ENCODE measurements around the gene AFG3L2.
A peak's percentile ranks its signal among the peaks of the same experiment; 100 is the strongest.

AFG3L2 gene

DNA sequence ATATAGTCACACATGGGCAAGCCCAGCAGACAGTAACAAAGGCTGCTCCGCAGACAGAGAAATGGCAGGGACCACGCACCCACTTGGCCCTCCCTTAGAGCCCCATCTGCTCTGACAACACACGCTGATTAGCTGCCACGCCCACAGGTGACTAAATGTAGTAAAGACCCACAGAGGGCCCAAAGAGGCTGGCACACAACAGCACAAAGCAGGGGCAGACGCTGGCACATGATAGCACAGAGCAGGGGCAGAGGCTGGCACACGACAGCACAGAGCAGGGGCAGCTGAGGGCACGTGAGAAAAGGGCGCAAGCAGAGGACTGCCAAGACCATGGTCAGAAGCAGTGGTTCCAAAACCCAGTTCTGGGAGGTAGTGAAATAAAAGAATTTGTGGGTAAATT, 10.6 kb downstream of the AFG3L2 start:
- H3K27ac ChIP-seq: no peak overlapping the region
- DNase-seq (ENCODE audit: low read depth, low spot score): no peak

DNA sequence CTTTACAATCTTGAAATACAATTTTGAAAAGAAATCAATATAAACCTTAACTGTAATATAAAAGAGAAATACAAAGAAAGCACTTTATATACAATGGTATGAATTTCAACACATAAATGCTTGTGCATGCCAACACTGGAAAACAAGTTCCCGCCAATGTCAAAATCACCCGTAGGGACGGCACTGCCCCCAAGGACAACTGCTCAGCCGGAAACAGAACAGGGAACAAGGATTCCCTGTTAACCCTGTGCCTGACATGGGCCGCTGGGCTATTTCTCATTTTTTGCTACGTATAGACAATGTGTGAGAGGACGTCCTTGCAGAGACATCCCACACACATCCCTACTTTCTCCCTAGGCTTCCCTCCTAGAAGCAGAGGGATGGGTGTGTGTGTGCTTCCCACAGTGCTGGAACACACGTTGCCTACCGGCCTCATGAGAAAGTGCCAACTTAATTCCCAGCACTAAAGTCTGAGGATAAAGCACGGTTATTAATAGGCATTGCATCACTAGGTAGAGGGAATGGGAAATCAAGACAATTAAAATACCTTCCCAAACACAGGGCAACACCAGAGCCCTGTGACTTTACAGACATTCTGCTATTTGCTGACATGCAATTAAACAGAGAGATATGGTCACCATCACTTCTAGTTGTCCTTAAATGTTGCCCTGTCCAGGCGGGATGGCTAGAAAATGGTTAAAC, 14.4 kb downstream of the AFG3L2 start:
- DNase-seq (ENCODE audit: low read depth, low spot score): no peak
- no peak overlapping the region for H3K27ac ChIP-seq

DNA sequence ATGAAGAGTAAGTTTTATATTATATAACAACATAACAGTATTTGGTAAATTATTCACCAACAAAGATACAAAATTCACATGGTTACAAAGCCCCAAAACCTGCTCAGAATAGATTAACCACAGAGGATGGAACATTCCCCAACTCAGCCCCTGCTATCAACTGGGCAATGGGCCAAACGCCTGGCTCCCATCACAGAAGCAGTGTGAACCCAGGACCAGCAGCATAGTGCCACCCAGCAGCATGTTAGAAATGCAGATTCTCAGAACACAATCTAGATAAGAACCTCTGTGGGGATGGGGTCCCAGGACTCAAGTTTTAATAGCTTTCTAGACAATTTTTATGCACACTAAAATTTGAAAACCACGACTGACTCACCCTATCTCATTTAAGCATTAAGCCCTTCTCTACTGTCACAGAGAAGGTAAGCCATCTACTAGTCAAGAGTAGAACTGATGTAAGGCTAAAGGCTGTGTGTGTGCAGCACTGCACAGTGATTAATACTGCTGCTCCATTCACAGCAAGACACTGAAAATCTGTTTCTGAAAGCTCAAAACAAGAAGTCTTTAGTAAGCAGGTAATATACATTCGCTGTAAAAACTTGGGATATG, 15.2 kb downstream of the AFG3L2 start:
- no peak for DNase-seq (ENCODE audit: low read depth, low spot score)
- H3K27ac ChIP-seq: no peak overlapping the region

DNA sequence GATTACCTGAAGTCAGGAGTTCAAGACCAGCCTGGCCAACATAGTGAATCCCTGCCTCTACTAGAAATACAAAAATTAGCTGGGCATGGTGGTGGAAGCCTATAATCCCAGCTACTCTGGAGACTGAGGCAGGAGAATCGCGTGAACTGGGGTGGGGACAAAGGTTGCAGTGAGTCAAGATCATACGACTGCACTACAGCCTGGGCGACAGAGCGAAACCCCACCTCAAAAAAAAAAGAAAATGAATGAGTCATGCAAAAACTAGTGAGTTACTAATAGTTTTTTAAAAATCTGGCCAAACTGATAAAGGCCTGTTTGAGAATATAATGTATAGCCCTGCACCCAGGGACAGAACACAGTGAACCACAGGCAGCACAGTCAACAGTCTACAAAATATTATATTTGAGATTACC, 17.5 kb downstream of the AFG3L2 start:
- DNase-seq (ENCODE audit: low read depth, low spot score): no peak
- no peak overlapping the region for H3K27ac ChIP-seq

DNA sequence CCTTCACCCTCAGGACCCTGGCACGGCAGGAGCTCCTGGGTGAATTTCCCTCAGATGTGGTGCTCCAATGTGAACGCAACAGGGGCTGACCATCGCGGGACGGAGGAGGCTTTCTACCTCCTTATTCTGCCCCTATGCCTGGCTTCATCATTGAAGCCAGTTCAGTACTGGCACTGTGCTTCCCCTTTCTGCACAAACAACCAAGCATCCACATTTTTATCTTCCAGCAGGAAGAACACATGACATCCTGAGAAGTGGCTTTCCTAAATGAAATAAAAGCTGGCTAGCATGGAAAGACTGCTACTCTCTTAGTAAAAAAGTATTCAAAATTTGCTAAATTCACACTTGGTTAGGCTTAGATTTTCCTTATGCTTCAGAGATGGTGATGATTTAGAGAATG, 24.8 kb downstream of the AFG3L2 start:
- H3K27ac ChIP-seq: no peak overlapping the region
- DNase-seq (ENCODE audit: low read depth, low spot score): no peak

DNA sequence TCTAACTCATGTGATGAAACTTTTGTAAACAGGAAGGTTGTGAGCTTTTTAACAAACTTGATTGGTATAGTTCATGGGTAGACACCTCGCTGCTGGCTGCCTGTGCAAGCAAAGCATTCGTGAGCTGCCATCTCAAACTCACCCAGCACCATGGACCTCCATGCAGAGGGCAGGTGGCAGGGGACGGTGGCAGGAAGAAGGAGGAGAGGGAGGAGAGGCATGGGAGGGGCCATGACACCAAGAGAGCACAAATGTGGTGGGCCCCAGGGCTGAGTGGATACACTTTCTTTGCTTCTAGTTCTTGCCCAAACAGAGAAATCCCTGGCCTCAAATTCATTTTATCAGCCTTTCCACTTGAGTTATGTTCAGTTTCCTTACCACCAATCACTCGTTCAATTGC, 29.1 kb downstream of the AFG3L2 start:
- no peak overlapping the region for H3K27ac ChIP-seq
- DNase-seq (ENCODE audit: low read depth, low spot score): no peak

DNA sequence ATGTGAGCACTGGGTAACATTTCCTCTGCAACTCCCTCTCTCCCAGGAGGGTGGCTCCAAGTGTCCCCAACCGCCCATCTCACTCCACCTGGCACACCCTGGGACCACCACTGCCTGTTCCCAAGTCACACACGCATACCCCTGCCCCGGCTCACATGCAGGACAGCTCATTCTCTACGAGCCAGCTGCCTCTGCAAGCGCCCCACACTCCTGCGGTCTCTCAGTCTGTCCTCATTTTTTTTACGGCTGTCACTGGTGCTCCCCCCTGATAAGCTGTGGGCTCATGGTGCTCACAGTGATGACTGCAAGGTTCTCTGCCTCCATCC, 30.8 kb downstream of the AFG3L2 start:
- no peak for DNase-seq (ENCODE audit: low read depth, low spot score)
- H3K27ac ChIP-seq: no peak overlapping the region

DNA sequence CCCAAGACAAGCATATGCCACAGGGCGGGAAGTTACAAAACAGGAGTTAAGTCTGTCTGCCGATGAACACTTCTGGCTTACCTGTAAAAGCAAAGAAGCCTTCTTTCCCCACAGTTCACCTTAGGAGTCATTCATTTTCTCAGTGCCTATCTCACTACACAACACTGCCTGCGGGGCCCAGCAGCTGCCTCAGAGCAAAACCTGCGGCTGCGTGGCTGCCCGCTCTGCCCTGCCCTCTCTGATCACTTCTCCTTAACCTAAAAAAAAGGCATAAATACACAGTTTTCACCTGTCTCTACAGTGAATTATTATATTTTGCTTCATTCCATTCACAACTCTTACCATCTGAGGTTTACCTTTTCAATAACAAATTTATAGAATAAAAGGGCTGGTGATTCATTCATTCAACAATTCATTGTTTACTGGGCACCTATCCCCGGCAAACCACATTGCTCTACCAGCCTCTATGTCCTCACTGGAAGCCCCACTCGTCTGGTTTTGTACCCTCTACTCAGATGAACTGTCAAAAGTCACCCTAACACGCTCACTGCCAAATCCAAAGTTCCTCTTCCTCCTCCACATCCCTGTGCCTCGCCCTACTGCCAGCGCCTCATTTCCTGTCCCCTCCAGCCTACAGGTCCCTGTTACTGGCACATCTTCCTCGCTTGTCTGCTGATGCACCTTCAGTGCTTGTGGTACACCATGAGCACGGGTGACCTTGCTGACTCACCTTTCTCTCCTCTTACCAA, 31.4 kb downstream of the AFG3L2 start:
- no peak for DNase-seq (ENCODE audit: low read depth, low spot score)
- H3K27ac ChIP-seq: no peak overlapping the region

DNA sequence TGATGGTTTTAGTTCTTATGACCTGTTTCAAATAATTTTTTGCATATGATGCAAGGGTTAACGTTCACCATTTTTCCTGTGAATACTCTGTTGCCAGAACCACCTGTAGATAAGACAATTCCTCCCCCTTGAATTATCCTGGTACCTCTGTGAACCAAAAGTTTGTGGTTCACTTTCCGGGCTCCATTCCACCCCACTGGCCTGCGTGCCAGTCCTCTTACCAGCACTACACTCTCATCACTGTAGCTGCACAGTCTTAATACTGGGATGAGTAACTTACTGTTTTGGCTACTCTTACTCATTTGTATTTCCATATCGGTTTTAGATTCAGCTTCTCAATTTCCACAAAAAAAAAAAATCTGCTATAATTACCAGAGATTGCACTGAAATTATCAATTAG, 34.4 kb downstream of the AFG3L2 start:
- no peak for DNase-seq (ENCODE audit: low read depth, low spot score)
- H3K27ac ChIP-seq: no peak overlapping the region

DNA sequence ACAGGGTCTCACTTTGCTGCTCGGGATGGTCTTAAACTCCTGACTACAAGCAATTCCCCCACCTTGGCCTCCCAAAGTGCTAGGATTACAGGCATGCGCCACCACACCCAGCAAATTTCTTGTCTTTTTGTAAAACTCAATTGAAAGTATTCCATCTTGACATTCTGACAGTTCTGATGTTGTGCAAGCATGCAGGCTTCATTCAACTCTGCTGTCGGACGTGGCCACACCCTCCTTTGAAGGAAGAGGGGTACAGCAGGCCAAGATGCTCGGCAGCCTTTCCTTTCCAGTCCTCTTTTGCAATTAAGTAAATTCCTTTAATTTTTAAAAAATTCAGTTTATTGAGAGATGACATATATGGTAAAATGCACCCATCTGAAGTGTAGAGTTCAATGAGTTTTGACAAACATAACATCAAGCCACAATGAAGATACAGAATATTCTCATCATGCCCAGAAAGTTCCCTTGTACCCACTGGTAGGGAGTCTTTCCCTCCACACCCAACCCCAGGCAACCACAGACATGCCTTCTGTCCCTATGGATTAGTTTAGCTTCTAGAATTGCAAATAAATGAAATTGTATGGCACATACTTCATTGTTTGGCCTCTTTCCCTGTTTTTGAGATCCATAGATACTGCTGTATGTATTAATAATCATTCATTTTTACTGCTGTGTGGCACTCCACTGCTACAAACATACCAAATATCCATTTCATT, 35.9 kb downstream of the AFG3L2 start:
- DNase-seq (ENCODE audit: low read depth, low spot score): no peak
- H3K27ac ChIP-seq: no peak overlapping the region

DNA sequence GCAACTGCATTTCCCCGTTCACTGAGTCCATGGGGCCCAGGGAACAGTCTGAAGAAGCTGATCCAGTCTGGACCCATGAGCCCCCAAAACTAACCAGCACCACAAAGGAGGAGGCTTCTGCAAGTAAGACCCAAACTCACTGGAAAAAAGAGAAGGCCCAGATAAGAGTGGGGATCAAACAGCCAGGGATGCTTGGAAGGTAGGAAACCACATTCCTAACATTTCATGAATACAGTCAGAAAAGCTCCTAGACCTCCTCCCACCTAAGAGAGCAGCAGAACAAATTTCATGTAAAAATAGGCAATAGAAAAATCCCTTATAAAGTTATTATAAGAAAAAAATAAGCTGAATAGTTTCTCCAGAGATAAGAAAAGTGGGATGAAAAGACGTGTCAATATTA, 38.6 kb downstream of the AFG3L2 start:
- H3K27ac ChIP-seq: no peak overlapping the region

DNA sequence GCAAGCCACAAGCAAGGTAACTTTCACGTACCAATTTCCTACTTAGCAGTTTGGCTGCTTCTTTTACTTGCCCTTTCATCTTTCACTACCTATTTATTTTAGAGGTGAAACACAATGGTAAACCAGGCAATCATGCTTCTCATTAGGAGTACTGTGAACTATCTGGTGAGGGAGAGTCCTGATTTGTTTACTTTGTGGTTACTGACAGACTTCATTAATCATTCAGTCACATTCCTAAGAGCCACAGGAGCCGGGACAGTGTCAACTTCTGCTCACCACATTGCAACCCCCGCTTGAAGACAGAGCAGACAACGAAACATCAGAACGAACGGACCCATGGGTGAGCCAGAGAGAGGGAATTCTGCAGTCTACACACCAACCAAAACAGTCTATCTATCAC, 40.1 kb downstream of the AFG3L2 start:
- peak; percentile 39 for DNase-seq (ENCODE audit: low read depth, low spot score)
- peak overlapping the region; percentile 4 for H3K27ac ChIP-seq

More for the DNA sequence above, 38.6 kb downstream of the AFG3L2 start:
- no peak for DNase-seq (ENCODE audit: low read depth, low spot score)

DNA sequence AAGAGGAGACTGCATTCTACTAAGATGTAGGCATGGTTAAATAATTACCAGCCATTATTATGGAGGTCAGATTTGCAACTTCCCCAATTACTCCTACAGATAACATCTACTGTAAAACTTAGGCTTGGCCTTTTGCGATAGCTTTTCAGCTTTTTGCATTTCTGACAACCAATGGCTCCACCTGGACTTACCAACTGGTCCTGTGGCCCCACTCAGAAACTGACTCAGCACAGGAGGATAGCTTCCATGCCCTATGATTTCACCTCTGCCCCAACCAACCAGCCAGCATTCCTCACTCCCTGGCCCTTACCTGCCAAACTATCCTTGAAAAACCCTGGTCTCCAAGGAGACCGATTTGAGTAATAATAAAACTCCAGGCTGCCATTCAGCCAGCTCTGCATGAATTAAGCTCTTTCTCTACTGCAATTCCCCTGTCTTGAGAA, 40.8 kb downstream of the AFG3L2 start:
- DNase-seq (ENCODE audit: low read depth, low spot score): no peak
- peak overlapping the region; percentile 4 for H3K27ac ChIP-seq

DNA sequence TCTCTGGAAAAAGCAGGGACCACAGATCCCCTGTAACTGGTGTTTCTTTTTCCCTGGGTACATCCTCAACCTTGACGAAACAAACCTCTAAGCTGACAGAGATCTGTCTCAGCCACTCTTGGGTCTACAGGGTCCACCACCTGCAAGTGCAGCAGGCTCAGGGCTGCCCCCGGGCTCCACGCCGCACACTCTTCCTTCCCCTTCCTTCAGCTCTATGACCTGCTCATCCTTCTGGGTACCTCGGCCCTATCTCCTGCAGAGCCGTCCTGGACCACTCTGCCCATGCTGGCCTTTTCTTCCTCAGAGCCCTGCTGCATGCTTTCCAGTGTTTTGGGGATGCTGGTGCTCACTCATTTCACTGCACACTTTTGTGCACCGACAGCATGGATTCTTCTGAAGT, 41.5 kb downstream of the AFG3L2 start:
- DNase-seq (ENCODE audit: low read depth, low spot score): no peak
- no peak overlapping the region for H3K27ac ChIP-seq

DNA sequence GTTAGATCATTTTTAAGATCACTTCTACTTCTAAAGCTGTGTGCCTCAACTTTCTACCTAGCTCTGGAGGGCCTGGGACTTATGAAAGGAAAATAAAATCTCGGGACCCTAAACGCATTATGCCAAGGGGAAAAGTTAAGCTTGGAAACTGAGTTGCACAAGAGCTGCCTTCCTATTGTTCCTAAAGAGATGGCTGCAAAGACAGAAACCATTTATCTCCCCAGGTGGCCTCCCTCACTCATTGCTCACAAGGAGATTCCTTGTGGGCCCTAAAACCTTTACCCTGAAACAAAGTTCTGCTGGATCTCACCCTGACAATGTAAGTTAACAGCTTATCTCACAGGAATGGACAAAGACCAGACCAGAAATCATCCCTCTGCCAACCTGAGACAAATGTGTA, 42.2 kb downstream of the AFG3L2 start:
- DNase-seq (ENCODE audit: low read depth, low spot score): no peak
- no peak overlapping the region for H3K27ac ChIP-seq

DNA sequence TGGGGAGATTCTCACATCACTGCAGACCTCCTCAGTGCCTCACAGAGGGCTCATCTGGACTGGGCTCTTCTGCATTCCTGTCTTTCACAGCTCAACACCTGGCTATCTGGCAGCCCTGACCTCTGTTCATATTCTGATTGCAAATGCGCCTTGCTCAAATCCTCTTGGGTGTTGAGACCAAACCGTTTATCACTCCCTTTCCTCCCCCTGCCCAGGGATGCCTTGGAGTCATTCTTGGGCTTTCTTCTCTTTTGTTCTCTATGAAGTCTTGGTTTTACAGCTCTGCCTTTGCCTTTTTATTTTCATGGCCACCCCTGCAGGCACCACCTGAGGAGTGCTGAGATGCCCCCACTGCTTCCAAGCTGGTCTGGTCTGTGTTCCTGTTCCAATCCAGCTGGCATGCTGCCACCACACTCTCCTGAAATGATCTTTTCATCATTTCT, 42.6 kb downstream of the AFG3L2 start:
- no peak overlapping the region for H3K27ac ChIP-seq
- DNase-seq (ENCODE audit: low read depth, low spot score): no peak

DNA sequence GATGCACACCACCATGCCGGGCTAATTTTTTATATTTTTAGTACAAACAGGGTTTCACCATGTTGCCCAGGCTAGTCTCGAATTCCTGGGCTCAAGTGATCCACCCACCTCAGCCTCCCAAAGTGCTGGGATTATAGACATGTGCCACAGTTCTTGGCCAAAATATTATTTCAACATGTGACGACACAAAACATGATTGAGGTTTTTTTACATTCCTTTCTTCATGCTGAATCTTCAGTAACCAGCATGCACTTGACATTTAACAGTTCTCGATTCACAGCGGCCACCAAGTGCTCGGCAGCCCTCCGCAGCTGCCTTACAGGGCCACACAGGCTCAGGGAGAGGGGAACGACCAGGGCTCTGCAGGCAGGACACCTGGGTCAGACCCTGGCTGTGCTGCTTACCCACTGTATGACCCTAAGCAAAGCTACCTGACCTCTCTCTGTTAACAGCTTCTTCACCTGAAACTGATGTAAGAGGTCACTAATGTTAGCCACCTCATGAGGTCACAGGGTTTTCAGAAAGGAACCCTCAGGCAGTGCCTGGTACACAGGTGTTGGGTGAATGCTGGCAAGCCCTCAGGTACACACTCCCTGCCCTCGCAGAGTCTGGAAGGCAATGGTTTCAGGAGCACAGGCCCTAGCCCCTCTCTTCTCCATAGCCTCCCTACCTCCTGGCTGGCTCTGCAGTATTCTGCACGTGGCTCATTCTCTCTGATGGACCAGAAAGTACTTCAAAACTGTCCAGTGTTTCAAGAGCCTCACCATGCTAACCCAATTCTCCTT, 43.3 kb downstream of the AFG3L2 start:
- DNase-seq (ENCODE audit: low read depth, low spot score): no peak
- H3K27ac ChIP-seq: no peak overlapping the region

DNA sequence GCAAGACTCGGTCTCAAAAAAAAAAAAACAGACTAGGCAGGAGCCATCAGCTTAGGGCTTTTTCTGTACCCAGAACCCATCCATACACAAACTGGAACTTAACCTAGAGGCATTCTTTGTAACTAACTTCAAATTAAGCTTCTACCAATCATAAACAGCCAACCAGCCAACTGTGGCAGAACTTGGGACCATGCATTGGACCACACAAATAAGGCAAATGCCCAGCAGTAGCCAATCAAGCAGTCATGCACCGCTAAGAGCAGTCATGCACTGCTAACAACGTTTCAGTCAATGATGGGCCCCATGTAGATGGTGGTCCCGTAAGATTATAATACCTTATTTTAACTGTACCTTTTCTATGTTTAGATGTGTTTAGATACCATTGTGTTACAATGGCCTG, 46.3 kb downstream of the AFG3L2 start:
- DNase-seq (ENCODE audit: low read depth, low spot score): no peak

DNA sequence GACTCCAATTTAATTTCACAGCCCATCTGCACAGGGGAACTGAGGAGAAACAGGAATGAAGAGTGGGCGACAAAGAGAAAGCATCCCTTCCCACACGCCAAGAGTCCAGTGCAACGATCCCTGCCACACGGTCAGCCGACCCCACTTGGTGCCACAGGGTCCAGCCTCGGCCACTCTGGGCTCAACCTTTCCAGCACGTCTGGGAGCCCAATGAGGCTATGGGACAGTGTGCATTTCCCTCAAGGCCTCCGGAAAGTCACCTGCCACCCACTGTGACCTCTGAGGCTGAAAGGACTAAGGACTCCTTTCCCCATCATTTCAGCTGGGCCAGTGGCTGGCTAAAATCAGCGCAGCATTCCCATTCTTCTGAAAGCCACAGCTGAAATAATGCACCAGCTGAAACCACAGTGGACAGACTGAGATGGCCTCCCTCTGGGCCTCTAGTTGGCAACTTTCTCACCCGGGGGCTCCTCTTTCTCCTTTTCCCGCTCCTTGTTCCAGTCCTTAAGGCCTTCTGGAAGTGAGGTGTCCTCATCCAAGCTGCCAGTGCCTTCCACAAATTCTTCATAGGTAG, 47.8 kb downstream of the AFG3L2 start:
- H3K27ac ChIP-seq: no peak overlapping the region
- no peak for DNase-seq (ENCODE audit: low read depth, low spot score)

More for the DNA sequence above, 46.3 kb downstream of the AFG3L2 start:
- H3K27ac ChIP-seq: no peak overlapping the region
